Fibroblast of pulmonary artery (primary cell): ENCODE measurements around the gene TMOD1.

Experiments
- DNase-seq: peaks from one replicate; pipeline ENCODE4 v3.0.0-alpha.2; 2010; ENCODE audit warnings: low read depth
- H3K4me3 ChIP-seq: replicated peaks from 2 replicates; pipeline ENCODE4 v1.5.1; 2011; ENCODE audit warnings: low read depth, mild to moderate bottlenecking, control low read depth, low read length, moderate library complexity
- TF ChIP-seq, protein P1 (sequence below): IDR thresholded peaks from 2 replicates; pipeline ENCODE4 v1.5.1; 2011; ENCODE audit warnings: mild to moderate bottlenecking, control low read depth, low read length, inconsistent platforms; ENCODE audit errors: missing control alignments

Gene TMOD1

DNA sequence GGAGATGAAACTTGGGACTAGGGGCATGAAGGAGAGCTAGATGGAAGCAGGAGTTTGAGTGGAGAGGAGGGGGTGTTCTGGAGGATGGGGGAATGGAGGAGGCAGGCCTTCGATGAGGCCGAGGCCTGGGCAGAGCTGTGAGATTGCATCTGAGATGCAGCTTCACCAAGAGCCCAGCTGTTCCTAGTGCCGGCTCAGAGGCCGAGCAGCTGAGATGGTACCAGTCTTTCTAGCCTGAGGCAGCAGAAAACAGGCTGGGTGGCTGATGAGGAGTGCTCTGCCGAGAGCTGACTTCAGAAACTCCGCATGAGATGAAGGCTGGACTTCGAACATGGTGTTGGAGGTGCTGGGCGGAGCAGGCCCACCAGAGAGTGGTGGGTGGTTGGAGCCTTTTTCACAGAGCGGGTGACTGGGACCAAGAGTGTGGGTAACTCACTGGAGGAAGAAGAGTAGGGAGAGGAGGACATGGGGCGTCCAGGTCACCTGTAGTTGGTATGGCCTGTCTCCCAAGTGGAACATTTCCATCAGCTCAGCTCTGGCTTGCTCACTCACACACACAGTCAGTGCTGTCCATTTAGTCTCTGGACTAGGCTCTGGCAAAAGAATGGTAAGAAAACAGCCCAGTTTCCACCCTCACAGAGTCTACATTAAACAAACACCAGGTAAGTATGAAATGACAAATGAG, 54.7 kb downstream of the TMOD1 start:
- no peak overlapping the region for H3K4me3 ChIP-seq
- no peak for DNase-seq
- TF ChIP-seq, protein P1, sequence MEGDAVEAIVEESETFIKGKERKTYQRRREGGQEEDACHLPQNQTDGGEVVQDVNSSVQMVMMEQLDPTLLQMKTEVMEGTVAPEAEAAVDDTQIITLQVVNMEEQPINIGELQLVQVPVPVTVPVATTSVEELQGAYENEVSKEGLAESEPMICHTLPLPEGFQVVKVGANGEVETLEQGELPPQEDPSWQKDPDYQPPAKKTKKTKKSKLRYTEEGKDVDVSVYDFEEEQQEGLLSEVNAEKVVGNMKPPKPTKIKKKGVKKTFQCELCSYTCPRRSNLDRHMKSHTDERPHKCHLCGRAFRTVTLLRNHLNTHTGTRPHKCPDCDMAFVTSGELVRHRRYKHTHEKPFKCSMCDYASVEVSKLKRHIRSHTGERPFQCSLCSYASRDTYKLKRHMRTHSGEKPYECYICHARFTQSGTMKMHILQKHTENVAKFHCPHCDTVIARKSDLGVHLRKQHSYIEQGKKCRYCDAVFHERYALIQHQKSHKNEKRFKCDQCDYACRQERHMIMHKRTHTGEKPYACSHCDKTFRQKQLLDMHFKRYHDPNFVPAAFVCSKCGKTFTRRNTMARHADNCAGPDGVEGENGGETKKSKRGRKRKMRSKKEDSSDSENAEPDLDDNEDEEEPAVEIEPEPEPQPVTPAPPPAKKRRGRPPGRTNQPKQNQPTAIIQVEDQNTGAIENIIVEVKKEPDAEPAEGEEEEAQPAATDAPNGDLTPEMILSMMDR, result no peak

DNA sequence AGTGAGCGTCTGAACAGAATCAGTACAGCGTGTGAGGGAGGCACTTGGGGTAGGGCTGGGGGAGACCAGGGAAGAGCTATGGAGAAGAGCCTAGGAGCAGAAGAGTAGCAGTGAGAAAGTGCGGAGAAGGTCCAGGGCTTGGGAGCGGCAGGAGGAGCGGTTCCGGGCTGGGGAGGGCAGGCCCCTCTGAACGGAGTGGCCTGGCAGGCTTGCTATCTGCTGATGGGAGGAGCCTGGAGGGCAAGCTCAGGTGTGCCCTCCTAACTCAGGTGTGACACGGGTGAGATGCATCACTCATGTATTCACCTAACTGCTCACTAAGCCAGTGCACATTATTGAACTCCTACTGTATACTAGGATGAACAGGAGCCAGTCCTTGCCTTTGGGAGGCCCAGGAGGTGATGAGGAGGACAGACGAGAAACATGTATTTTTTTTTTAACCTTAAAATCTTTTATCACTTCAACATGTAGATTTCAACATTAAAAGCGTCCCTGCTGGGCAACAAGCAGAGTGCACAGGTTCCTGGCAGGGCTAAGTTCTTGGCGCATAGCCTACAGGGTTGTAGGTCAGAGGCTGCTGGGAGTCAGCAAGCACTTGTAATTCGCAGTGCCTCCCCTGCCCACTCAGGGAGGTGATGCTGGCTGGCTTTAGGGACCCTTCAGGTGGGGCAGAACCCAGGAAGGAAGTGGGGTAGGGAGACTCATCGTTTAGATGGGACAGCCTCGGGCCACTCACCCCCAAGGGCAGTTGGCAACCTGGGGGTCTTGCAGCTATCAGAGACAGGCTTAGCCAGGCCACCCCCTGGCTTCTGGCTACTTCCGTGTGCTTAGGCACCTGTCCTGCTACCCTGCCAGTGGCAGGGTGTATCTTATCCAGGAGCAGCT, 55.5 kb downstream of the TMOD1 start:
- no peak overlapping the region for H3K4me3 ChIP-seq
- TF ChIP-seq, protein P1, result no peak
- DNase-seq, result no peak

DNA sequence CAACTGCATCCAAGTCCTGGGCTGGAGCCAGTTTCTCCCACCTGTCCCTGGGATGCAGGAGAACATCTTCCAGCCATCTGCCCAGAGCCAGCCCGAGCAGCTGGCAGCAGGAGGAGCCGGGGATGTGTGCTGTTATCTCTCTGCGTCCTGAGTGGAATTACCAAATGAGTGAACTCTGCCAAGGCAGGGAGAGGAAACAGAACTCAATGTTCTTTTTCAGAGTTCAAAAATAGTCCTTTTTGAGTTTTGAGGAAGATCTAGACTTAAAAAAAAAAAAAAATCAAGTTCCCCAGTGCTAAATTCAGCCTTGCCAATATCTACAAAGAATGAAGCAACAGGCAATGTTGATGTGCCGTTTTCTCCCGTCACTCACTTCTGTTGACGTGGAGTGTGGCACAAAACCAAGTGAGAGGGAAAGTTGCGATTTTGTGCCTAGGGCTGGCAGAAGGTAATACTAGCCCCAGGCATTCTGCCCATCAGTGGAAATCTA, 56.2 kb downstream of the TMOD1 start:
- DNase-seq, result peak; percentile 58
- TF ChIP-seq, protein P1, result no peak
- no peak overlapping the region for H3K4me3 ChIP-seq

DNA sequence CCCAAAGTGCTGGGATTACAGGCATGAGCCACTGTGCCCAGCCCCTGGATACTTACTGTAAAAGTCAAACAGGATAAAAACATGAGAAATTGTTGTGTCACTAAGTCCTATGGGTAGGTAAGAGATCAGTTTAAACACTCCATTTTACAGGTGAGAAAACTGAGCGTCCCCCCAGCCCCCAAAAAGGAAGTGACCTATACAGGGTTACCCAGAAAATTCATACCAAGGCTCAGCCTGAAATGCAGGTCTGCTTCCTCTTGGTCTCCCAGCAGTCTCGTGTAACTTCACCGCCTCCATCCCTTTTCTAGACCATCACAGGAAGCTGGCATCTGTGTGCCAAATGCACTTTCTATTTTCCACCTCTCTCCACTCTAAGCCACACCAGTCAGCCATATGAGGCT, 57.2 kb downstream of the TMOD1 start:
- no peak for DNase-seq
- TF ChIP-seq, protein P1, result no peak
- H3K4me3 ChIP-seq, result no peak overlapping the region

DNA sequence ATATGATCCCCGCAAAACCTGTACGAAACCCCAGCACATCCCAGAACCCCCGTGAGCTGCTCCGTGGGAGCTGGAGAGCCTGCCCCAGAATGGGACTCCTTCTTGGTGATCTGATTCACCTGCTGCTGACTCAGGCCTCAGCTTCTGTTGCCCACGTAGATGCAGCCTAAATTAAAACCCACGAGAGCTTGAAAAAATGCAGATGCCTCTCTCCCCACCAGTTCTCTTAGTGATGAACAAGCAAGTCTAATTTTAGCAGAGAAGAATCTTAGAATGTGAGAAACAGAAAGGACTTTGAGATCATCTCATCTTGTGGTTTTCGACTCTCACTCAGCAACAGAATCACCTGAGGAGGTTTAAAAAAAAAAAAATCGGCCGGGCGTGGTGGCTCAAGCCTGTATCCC, 57.6 kb downstream of the TMOD1 start:
- TF ChIP-seq, protein P1, result no peak
- no peak overlapping the region for H3K4me3 ChIP-seq
- no peak for DNase-seq

DNA sequence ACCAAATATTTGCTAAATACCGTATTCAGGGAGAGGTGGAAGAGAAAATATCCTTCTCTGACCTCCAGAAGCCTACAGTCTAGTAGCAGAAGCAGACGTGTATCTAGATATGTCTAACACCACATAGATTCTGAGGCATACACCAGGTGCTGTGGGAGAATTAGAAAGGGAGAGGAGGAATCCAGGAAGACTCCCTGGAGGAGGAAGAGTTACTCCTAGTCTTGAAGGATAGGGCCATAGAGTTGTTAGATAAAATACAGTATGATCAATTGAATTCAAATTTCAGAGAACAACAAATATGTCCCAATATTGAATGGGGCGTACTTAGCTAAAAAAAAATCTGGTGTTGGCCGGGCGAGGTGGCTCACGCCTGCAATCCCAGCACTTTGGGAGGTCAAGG, 58.7 kb downstream of the TMOD1 start:
- TF ChIP-seq, protein P1, result no peak
- H3K4me3 ChIP-seq, result no peak overlapping the region
- DNase-seq, result no peak
